GM12865 (cell line): Measurements from ENCODE around the gene SEC61G.

Experiments used
- DNase-seq: peaks from one replicate; pipeline ENCODE4 v3.0.0; 2010; ENCODE audit warnings: low read depth
- H3K4me3 ChIP-seq: 2 replicates; pipeline ENCODE4 v1.5.1; 2011; ENCODE audit warnings: mild to moderate bottlenecking, low read depth, low read length, control low read depth
- CTCF ChIP-seq: IDR thresholded peaks from 2 replicates; pipeline ENCODE4 v1.5.1; 2011; ENCODE audit warnings: low read length, control low read depth, low read depth, inconsistent platforms; ENCODE audit not compliant: insufficient read depth; ENCODE audit errors: missing control alignments

The SEC61G gene

GRCh38 chr7:54773472-54774399, 14.7 kb upstream of the SEC61G start:
- TF ChIP-seq CTCF: peak; percentile 88
- H3K4me3 ChIP-seq: no peak overlapping the region
- peak; percentile 76 for DNase-seq

DNA sequence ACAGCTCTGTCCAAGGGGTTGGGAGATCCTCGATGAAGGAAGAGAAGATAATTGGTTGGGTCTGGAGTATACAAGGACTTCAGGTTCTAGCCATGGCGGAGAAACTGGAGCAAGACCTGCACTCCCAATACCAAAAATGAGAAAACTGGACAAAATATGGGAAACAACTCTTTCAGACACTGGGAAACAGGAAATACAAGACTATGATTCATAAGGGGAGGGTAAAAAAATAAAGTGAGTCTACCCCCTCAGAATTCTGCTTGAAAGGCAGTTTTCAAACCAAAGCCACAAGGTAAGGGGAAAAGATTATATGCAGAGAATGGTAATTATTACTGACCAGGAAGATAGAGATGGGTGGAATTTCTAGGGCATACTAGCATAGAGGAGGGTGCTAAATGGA, 10.2 kb upstream of the SEC61G start:
- no peak for TF ChIP-seq CTCF
- H3K4me3 ChIP-seq: no peak overlapping the region
- DNase-seq: no peak

- H3K4me3 ChIP-seq: no peak overlapping the region
- TF ChIP-seq CTCF: no peak
- DNase-seq: no peak
Measured at GRCh38 chr7:54764861-54765260, 5.8 kb upstream of the SEC61G start.

- peak overlapping the region; percentile 79 for H3K4me3 ChIP-seq
- no peak for TF ChIP-seq CTCF
- DNase-seq: no peak
Measured at GRCh38 chr7:54757711-54758110, 1.3 kb downstream of the SEC61G start.

DNA sequence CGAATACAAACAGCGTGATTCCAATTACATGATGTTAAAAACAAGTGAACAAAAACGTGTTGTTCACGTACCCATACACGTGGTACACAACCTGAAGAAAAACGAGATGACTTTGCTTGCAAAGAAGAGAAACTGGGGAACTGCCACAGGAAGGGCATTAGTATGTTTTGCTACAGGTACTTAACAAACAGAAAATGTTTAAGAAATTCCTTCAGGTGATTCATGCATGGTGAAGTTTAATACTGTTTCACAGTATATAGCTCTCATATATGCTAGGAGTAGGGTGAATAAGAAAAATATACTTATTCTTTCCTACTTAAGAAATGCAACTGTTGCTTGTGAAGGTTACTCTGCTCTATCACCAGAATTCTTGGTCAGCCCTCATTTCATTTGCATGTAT, 9.8 kb downstream of the SEC61G start:
- no peak for DNase-seq

GRCh38 chr7:54747234-54747633, 11.8 kb downstream of the SEC61G start:
- H3K4me3 ChIP-seq: no peak overlapping the region
- DNase-seq: no peak
- no peak for TF ChIP-seq CTCF

More for the DNA sequence above, 9.8 kb downstream of the SEC61G start:
- no peak for TF ChIP-seq CTCF
- H3K4me3 ChIP-seq: no peak overlapping the region

DNA sequence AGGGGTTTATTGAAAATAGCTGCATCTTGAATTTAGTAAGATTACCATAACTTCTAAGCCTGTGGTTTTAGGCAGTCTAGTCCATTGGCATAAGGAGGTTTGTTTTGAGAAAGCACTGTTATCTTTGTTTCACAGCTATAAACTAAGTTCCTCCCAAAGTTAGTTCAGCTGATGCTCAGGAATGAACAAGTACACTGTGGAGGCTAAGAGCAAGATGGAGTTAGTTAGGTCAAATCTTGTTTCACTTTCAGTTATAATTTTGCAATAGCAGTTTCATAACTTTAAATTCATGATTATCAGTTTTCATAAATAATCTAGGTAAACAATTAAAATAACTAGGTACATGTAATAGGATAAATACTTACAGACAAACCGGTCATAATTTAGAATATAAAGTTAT, 15.4 kb downstream of the SEC61G start:
- H3K4me3 ChIP-seq: no peak overlapping the region
- DNase-seq: no peak
- TF ChIP-seq CTCF: no peak
